WTC11 (cell line): ENCODE data around the gene IL17RD. TPM values are rescaled to one million over a fixed set of nuclear protein-coding genes. Genes with fewer than 3 reads are reported as not detected.

ENCODE experiments used
- ATAC-seq: fragments of 200-7000 bp; cut with Tn5 transposase; 2 replicates; pipeline ENCODE4 v1.10.0; 2021; ENCODE audit warnings: mild to moderate bottlenecking, moderate library complexity
- CTCF ChIA-PET: fragments of 300-600 bp; sonication (Branson Sonifier 250); formaldehyde crosslinking; loops from one replicate; lab custom pipeline; 2021; ENCODE audit warnings: antibody characterized with exemption; lab: Charles Lee
- POLR2A ChIA-PET: fragments of 350-600 bp; sonication (Branson Sonifier 250); formaldehyde crosslinking; loops from one replicate; lab custom pipeline; 2021; ENCODE audit warnings: antibody characterized with exemption; lab: Charles Lee
- DNase-seq: peaks from one replicate; pipeline ENCODE4 v3.0.0; 2021; ENCODE audit warnings: low spot score
- H3K27ac Mint-ChIP-seq: 2 replicates; pipeline ENCODE4 v1.8.0; 2021; ENCODE audit warnings: mixed read lengths
- H3K27me3 Mint-ChIP-seq: 2 replicates; pipeline ENCODE4 v1.8.0; 2021; ENCODE audit warnings: low read depth, mild to moderate bottlenecking, moderate library complexity, mixed read lengths
- H3K36me3 Mint-ChIP-seq: 2 replicates; pipeline ENCODE4 v1.8.0; 2021; ENCODE audit warnings: mixed read lengths
- H3K4me1 Mint-ChIP-seq: 2 replicates; pipeline ENCODE4 v1.8.0; 2022; ENCODE audit warnings: mixed read lengths
- H3K4me3 Mint-ChIP-seq: 2 replicates; pipeline ENCODE4 v1.8.0; 2021; ENCODE audit warnings: mild to moderate bottlenecking, moderate library complexity, mixed read lengths
- H3K9me3 Mint-ChIP-seq: 2 replicates; pipeline ENCODE4 v1.8.0; 2021; ENCODE audit warnings: mixed read lengths
- ARID4B ChIP-seq: sonication (generic); formaldehyde crosslinking; IDR thresholded peaks from 2 replicates; pipeline ENCODE4 v1.8.0; 2023; ENCODE audit warnings: missing genetic modification reagents, mild to moderate bottlenecking, borderline replicate concordance
- ATF6 ChIP-seq: sonication (generic); formaldehyde crosslinking; IDR thresholded peaks from 2 replicates; pipeline ENCODE4 v1.8.1; 2023; ENCODE audit warnings: mild to moderate bottlenecking, missing genetic modification reagents
- CBFB ChIP-seq: sonication (generic); formaldehyde crosslinking; IDR thresholded peaks from 2 replicates; pipeline ENCODE4 v1.8.1; 2022; ENCODE audit warnings: mild to moderate bottlenecking, low read depth, missing genetic modification reagents
- CREM ChIP-seq: sonication (generic); formaldehyde crosslinking; IDR thresholded peaks from 2 replicates; pipeline ENCODE4 v1.8.1; 2022; ENCODE audit warnings: mild to moderate bottlenecking, missing genetic modification reagents, moderate library complexity
- E2F1 ChIP-seq: sonication (generic); formaldehyde crosslinking; IDR thresholded peaks from 2 replicates; pipeline ENCODE4 v1.8.0; 2022; ENCODE audit warnings: mild to moderate bottlenecking, missing genetic modification reagents
- GTF2I ChIP-seq: fragments of 250-450 bp; sonication (Bioruptor Pico); conservative IDR thresholded peaks from 2 replicates; pipeline ENCODE4 v1.4.0; 2021; ENCODE audit warnings: mild to moderate bottlenecking
- HMGXB4 ChIP-seq: sonication (generic); formaldehyde crosslinking; IDR thresholded peaks from 2 replicates; pipeline ENCODE4 v1.8.1; 2023; ENCODE audit warnings: mild to moderate bottlenecking, moderate library complexity, missing genetic modification reagents
- IRF1 ChIP-seq: sonication (generic); formaldehyde crosslinking; IDR thresholded peaks from 2 replicates; pipeline ENCODE4 v1.8.0; 2023; ENCODE audit warnings: missing genetic modification reagents
- JUN ChIP-seq: sonication (generic); formaldehyde crosslinking; IDR thresholded peaks from 2 replicates; pipeline ENCODE4 v1.8.0; 2023; ENCODE audit warnings: mild to moderate bottlenecking, missing genetic modification reagents
- KAT7 ChIP-seq: sonication (generic); formaldehyde crosslinking; IDR thresholded peaks from 2 replicates; pipeline ENCODE4 v1.8.1; 2023; ENCODE audit warnings: missing genetic modification reagents, mild to moderate bottlenecking, borderline replicate concordance
- MLX ChIP-seq: sonication (generic); formaldehyde crosslinking; IDR thresholded peaks from 2 replicates; pipeline ENCODE4 v1.8.1; 2023; ENCODE audit warnings: mild to moderate bottlenecking, missing genetic modification reagents, moderate library complexity
- PRDM15 ChIP-seq: sonication (generic); formaldehyde crosslinking; IDR thresholded peaks from 2 replicates; pipeline ENCODE4 v1.8.0; 2022; ENCODE audit warnings: missing genetic modification reagents
- SMAD4 ChIP-seq: sonication (generic); formaldehyde crosslinking; IDR thresholded peaks from 2 replicates; pipeline ENCODE4 v1.8.0; 2022; ENCODE audit warnings: mild to moderate bottlenecking, missing genetic modification reagents
- SOX15 ChIP-seq: fragments of 250-450 bp; sonication (Bioruptor Pico); IDR thresholded peaks from 2 replicates; pipeline ENCODE4 v1.9.0; 2021; ENCODE audit warnings: mild to moderate bottlenecking
- TP53 ChIP-seq: sonication (generic); formaldehyde crosslinking; IDR thresholded peaks from 2 replicates; pipeline ENCODE4 v1.8.1; 2023; ENCODE audit warnings: mild to moderate bottlenecking, missing genetic modification reagents
- ZNF219 ChIP-seq: sonication (generic); formaldehyde crosslinking; IDR thresholded peaks from 2 replicates; pipeline ENCODE4 v1.8.0; 2023; ENCODE audit warnings: missing genetic modification reagents, mild to moderate bottlenecking, borderline replicate concordance
- ZNF396 ChIP-seq: fragments of 250-450 bp; sonication (Bioruptor Pico); IDR thresholded peaks from 2 replicates; pipeline ENCODE4 v1.8.0; 2021; ENCODE audit warnings: mild to moderate bottlenecking, moderate library complexity, borderline replicate concordance
- total RNA-seq: library from RNA; stranded (reverse); gene quantifications from 3 replicates; pipeline ENCODE4 v1.2.3, GENCODE V29; 2021

The IL17RD gene
- total RNA-seq, 1 experiment from 2014 or later, result 72.9 TPM

- Mint-ChIP-seq H3K36me3 (peaks cover 73% of the 10 kb centered on the region), H3K9me3 (no peaks in the 10 kb centered on the region), H3K4me1 (peaks cover 33% of the 10 kb centered on the region), H3K27me3 (no peaks in the 10 kb centered on the region), H3K4me3 (no peak overlapping the region), H3K27ac (no peak overlapping the region)
- DNase-seq (no peak), ATAC-seq (no peak)
- ChIA-PET CTCF (interaction anchor here (1.6 to 3.8 kb wide), 2 partner anchors 71 kb away, joined by 3 to 20 read pairs; no protein-coding TSS in a partner anchor), POLR2A (no interaction called here)
- TF ChIP-seq ZNF396 (CRISPR knock-in tag) (no peak), ATF6 (no peak), GTF2I (CRISPR knock-in tag) (no peak), ZNF219 (CRISPR knock-in tag) (no peak), TP53 (no peak), HMGXB4 (CRISPR knock-in tag) (no peak), PRDM15 (no peak), IRF1 (CRISPR knock-in tag) (no peak), KAT7 (CRISPR knock-in tag) (no peak), CBFB (no peak), JUN (no peak), SOX15 (CRISPR knock-in tag) (no peak), MLX (no peak), SMAD4 (CRISPR knock-in tag) (no peak), ARID4B (no peak), E2F1 (CRISPR knock-in tag) (no peak), CREM (CRISPR knock-in tag) (no peak)
These were observed 66.5 kb downstream of the IL17RD start for GRCh38 chr3:57098418-57099310.
